Stimulated activated CD4-positive, alpha-beta T cell treated with anti-CD3 and anti-CD28 coated beads, TNF-alpha, amount 100 ng/mL, for 4 hours (primary cell): Measurements from ENCODE around the gene SEC16A.

Source experiments
- DNase-seq, 3 experiments: peaks; one replicate each; pipeline ENCODE4 v3.0.0-alpha.2; 2020; ENCODE audit warnings: low read depth in 3 of 3

SEC16A gene

GRCh38 chr9:136465500-136466154 lies 17.2 kb downstream of the SEC16A start:
- no peak for DNase-seq

DNA sequence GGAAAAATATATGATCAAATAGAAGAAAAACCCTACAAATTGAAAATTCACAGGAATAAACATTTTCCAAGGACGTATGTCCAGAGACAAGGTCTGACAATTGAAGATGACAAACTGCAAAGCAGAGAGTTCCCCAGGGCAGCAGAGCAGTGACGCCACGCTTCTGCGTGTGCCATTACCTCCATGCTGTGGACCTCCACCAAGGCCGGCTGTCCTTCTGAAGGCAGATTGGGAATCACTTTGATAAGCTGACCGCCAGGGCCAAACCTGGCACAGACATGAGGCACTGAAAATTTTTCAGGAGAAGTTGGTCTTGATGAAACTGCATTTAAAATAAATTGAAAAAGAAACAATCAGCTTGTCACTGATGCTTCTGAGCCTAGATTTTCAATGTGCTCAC lies 18.6 kb downstream of the SEC16A start:
- no peak for DNase-seq

GRCh38 chr9:136463578-136463977 lies 19.3 kb downstream of the SEC16A start:
- no peak for DNase-seq

DNA sequence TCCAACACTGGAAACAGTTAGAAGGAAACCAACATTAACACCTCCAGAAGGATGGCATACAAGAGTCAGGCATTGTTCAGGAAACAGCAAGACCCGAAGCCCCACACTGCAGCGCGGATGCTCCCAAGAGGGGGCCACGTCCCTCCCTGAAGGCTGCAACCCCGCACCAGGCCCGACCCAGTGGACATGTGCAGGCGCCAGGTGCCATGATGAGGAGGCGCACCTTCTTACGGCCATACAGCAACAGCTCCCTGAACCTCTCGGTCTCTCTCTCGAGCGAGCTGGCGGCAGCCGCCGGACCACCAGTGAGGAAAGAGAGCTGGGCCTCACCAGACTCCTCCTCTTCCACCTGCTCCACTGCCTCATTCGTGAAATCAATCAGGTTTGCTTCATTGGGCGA lies 20.2 kb downstream of the SEC16A start:
- no peak for DNase-seq

GRCh38 chr9:136460772-136461325 lies 22.0 kb downstream of the SEC16A start:
- DNase-seq: no peak

DNA sequence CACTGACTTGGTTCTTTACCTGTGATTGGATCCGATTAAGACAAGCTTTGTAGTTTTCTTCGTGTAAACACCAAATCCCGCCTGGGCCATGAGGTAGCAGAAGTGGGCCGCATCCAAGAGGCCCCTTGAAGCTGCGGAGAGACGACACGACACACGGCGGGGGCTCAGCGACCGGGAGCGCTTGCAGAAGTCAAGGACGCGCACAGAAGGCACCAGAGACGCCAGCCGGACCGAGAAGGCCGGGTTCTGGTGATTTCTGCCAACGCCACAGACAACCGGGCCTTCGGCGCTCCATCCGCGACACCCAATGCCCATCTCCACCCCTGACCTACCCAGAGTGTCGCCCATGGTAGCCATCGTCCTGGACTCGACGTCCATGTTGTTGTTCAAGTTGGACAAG lies 23.4 kb downstream of the SEC16A start:
- DNase-seq: no peak

DNA sequence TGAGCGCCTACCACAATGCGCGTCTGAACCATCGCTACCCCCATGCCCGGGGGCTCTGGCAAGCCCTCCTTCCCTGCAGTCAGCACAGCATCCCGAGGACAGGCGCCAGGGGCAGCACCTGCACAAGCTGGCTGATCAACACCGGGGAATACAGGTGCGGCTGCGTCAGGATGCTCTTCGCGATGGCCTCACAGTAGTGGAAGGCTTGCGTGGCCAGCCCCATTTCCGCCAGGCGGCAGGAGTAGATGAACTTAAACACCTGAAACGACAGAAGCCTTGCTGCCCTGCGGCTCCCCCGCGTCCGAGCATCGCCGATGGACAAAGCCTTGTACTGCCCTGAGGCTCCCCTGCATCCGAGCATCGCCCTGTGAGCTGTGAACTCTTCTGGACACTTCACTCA lies 25.5 kb downstream of the SEC16A start:
- no peak for DNase-seq

DNA sequence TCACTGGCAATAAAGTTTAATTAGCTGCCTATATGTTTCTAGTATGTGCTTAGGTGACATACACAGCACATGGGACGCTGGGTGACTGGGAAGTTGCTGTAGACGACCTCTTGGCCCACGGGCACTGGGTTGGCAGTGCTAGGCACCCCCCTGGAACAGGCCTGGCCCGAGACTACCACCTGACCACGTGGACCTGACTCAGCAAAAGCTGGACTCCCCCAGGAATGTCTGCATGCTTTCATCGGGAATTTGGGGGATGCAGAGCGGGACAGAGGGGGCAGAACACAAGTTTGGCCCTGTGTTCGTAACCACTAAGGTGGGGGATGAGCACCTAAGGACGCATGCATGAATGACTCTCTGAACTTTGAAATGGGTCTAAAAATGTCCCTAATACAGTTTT lies 26.6 kb downstream of the SEC16A start:
- no peak for DNase-seq

DNA sequence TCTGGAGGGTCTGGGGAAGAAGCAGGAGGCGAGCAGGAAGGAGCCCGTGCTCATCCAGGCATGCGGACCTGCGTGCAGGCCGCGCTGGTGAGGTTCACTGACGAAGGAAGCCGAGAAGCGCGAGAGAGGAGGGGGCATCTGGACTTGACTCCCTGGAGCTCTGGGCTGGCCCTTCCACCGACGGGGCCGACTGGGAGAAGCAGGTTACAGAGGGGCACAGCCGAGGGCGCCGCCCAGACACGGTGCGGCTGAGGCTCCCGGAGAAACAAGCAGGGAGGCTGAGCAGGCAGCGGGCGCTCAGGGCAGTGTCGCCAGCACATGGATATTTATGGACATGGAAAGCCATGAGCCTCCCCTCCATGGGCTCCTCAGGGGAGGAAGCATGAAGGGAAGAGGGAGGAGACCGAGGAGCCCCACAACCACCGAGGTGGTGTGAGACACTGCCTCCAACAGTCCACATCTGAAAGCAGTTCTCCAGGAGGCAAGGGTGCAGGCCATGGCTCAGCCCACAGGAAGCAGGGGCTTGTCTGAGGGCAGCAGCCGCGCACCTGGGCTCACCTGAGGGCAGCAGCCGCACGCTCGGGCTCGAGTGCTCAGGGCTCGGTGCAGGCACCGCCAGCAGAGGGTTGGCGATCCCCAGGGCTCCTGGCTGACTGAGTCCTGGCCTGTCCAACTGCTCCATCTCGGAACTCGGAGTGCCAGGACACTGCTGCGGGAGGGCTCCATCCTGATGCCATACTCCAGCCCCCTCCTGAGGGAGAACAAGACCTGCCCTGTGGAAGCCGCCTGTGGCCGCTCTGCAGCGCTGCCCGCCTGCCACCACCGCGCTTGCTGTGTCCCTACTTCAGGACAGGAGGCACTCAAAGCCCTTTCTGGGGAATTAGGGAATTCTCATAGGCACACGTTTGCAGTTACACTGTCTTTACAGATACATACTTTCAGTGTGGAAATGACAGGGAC lies 27.5 kb downstream of the SEC16A start:
- no peak for DNase-seq

DNA sequence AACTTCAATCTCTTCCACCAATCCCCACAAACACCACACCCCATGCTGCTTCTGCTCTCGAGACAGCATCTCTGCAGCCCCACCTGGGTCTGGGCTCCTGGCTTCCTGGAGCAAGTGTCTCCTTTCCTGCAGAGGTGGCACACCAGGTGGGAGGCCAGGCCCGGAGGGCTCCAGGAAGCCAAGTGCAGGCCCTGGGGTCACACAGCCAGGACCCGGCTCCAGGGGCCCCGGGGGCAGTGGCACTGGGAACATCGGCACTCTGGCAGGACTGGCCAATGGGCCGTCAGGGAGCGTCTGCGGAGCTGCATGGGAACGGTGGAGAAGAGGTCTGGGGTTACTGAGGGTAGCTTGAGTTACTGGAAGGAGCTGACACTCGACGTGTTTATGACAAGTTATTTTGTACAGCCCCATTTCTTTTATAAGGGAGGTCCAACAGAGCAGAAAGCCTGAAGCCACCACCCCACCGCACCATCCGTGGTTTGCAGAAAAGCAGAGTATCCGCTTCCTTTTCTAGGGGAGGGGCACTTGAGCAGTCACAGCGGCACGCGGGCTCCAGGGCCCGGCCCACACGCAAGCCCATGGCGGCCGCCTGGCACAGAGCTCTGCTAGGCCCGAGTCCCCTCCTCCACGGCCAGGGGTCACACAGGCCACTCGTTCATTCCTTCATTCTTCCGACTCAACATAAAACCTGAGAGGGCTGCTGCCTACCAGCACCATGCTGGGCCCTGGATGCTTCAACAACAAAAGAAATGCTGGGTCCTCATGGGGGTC lies 28.6 kb downstream of the SEC16A start:
- DNase-seq: no peak

DNA sequence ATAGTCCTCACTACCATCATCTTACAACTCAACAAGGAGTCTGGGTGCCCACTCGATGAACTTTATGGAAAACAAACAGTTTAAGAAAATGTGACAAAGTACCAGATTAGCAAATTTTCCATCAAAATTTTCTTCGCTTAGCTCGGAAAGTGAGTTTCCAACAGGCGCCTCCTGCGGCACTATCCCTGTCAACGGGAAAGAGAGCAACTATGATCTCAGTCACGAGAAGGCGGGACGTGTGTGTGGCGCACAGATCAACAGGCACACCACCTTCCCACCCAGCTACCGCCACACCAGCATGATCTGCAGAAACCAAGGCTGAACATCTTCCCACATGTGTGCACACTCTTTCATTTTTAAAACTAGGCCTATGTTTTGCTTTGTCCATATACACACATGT lies 29.5 kb downstream of the SEC16A start:
- DNase-seq: no peak

DNA sequence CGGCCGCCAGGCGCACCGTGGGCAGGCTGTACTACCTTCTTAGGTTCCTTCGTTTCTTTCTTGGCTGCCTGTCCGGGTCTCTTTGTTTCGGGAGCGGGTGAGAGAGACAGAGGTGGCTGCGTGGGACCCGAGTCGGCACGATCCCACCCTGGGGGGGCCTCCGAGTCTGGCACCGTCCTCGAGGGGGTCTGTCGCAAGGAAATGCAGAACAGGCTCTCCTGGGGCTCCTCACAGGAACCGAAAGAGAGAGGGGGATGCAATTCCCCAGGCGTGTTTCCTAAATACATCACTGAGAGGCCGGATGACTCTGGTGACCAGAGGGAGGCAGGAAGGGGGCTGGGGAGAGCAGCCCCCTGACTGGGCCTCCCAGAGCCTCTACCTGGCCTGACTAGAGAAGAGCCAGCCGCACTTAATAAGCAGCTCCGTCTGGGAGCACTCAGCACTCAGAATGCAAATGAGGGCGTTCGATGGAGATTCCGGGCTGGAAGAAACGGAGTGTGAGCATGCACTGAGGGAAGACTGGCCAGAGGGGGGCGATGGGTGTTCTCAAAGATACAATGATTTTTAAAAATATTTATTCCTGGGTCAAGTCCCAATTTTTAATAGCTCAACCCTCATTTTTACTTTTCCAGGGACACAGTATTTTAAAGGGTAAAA lies 31.5 kb downstream of the SEC16A start:
- no peak for DNase-seq

DNA sequence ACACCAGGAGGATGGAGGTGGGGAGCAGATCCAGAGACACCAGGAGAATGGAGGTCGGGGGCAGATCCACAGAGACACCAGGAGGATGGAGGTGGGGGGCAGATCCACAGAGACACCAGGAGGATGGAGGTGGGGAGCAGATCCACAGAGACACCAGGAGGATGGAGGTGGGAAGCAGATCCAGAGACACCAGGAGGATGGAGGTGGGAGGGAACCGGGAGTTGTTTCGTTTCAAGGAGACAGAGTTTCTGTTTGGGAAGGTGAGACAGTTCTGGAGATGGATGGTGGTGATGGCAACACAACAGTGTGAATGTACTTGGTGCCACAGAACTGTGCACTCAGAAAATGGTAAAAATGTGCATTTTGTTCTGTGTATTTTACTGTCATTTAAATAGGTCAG lies 34.2 kb downstream of the SEC16A start:
- DNase-seq: no peak

DNA sequence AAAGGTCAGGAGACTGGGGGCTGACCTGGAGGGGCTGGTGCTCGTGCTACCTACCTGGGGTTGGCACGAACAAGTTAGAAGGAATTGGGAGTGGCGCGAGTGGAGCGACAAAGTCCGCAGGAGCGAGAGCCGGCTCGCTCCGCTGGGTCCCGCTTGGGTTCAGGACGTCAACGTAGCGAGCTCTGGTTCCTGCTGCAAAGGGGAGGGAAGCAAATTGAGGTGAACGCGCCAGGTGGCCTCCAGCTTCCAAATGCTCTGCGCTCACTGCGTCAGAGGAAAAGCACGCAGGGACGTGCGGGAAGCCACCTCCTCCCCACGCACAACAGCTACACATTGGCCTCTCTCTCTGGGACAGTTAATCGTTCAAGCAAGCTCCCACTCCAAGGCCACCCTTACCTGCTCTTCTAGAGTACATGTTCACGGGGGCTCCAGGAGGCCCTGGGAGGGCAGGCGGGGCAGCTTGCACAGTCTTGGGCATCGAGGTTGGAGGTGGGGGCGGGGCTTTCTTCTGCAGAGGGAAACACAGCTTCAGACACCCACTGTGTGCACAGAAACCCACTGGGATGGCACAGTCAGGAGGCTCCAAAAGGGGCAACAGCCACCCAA lies 35.6 kb downstream of the SEC16A start:
- DNase-seq: no peak

DNA sequence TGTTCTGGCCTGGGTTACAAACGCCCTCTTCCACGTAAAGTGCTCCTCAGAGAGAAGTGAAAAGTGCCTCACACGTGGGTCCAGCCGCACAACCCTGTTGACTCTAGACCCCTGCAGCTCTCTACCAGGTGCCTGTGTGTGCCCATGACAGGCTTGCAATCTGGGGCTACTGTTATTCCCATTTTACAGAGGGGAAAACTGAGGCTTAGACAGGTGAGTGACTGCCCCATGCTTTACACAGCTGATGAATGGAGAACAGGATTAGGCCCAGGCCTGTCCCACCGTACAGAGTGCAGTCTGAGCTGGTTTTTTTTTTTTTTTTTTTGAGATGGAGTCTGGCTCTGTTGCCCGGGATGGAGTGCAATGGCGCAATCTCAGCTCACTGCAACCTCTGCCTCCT lies 37.0 kb downstream of the SEC16A start:
- no peak for DNase-seq

DNA sequence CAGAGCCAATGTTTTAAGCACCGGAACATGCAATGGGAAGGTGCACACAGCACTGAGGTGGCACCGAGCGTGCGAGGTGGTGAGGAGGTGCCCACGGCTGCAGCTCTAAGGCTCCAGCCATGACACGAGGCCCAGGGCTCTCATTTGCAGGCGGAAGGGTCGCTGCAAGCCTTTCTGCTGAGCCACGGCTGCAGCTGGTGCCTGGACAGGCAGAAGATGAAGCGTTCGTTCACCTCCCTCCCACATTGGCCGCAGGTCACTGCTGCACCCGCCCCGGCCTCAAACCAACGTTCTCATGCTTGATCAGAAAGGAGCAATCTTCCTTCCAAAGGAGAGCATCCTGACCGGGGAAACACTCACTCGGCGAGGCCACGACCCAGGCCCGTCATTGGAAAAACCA lies 38.7 kb downstream of the SEC16A start:
- no peak for DNase-seq

DNA sequence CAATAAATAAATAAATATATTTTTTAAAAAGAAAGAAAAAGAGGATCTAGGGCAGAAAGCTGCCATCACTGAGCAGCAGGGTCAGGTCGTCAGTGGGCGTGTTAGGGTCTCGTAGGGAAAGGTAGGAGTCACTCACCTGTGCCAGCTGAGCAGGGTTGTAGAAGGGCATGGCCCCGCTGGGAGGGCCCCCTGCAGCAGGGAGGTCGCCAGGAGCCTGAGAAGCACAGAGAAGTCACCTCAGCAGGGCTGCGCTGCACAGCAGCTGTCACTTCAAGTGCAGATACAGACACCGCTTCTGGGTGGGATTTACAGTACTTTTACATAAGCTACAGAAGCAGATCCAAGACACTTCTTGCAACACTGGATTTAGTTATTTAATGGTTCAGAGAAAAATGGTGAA lies 39.2 kb downstream of the SEC16A start:
- DNase-seq: no peak

- no peak for DNase-seq
Observed at GRCh38 chr9:136443087-136443486, 39.8 kb downstream of the SEC16A start.

- no peak for DNase-seq
Observed at GRCh38 chr9:136442265-136442664, 40.6 kb downstream of the SEC16A start.

GRCh38 chr9:136441681-136442245 lies 41.1 kb downstream of the SEC16A start:
- no peak for DNase-seq

- no peak for DNase-seq
Observed at GRCh38 chr9:136441191-136441680, 41.6 kb downstream of the SEC16A start.
